ENCODE results near the gene RFX2.

Gene RFX2

DNA sequence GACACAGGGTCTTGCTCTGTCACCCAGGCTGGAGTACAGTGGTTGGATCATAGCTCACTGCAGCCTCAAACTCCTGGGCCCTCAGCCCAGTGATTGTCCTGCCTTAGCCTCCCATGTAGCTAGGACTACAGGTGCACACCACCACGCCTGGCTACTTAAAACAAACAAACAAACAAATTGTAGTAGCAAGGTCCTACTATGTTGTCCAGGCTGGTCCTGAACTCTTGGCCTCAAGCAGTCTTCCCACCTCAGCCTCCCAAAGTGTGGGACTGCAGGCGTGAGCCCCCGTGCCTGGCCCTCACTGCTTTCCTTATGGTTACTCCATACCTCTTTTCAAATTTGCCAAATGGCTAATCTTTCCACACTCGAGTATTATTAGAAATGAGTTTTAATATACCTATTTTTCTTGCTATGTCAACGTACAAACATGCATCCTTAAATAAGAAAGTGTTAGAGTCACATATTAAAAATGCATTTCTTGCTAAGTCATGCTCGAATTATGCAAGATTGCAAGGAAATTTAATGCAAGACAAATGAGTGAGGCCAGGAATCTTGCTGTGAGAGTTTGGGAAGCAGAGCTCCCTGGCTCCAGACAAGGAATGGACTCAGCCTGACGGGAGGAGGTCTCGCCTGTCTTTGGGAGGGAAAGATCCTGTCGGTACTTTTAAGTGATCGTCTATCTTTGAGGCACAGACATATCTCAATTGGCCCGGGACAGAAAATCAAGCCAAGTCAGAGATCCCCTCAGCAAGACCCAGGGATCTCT is 39.4 kb downstream of the RFX2 start:
- Histone ChIP-seq H3K36me3 (replicated peaks) (no peaks in the 10 kb centered on the region), H3K27ac (peak overlapping the region; percentile 15), H3K27me3 (replicated peaks) (no peaks in the 10 kb centered on the region), H3K4me3 (ENCODE audit: low read depth, low read length) (no peak overlapping the region)
- TF ChIP-seq, protein P1, sequence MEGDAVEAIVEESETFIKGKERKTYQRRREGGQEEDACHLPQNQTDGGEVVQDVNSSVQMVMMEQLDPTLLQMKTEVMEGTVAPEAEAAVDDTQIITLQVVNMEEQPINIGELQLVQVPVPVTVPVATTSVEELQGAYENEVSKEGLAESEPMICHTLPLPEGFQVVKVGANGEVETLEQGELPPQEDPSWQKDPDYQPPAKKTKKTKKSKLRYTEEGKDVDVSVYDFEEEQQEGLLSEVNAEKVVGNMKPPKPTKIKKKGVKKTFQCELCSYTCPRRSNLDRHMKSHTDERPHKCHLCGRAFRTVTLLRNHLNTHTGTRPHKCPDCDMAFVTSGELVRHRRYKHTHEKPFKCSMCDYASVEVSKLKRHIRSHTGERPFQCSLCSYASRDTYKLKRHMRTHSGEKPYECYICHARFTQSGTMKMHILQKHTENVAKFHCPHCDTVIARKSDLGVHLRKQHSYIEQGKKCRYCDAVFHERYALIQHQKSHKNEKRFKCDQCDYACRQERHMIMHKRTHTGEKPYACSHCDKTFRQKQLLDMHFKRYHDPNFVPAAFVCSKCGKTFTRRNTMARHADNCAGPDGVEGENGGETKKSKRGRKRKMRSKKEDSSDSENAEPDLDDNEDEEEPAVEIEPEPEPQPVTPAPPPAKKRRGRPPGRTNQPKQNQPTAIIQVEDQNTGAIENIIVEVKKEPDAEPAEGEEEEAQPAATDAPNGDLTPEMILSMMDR (IDR thresholded peaks at IDR 0.05; ENCODE audit: low read depth, low read length, missing control alignments), result no peak
- DNase-seq, result no peak
- in situ Hi-C loops (cut with HindIII; ENCODE audit: low pct_ligation_motif_present, low sequenced_read_pairs), result no loop called here

GRCh38 chr19:6070207-6070681 is 40.1 kb downstream of the RFX2 start:
- H3K27ac ChIP-seq, result no peak overlapping the region

DNA sequence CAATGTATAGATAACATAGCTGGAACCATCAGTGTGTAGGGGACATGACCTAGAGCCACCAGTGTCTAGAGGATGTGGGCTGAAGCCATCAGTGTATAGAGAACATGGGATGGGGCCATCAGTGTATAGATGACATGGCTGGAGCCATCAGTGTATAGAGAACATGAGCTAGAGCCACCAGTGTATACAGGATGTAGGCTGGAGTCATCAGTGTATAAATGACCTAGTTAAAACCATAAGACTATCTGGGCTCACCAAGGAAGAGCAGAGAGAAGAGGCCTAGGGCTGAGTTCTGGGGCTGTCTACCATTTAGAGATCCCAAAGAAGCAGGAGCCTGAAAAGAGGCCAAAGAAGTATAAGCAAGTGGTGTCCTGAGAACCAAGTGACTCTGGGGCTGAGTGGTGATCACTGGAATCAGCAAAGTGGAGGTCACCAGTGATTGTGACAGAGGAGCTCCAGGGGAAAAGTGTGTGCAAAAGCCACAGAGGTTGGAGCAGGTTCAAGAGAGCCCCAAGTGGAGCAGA is 41.0 kb downstream of the RFX2 start:
- Histone ChIP-seq H3K4me3 (ENCODE audit: low read depth, low read length) (no peak overlapping the region), H3K27ac (no peak overlapping the region), H3K36me3 (replicated peaks) (no peaks in the 10 kb centered on the region), H3K27me3 (replicated peaks) (no peaks in the 10 kb centered on the region)
- TF ChIP-seq, protein P1 (IDR thresholded peaks at IDR 0.05; ENCODE audit: low read depth, low read length, missing control alignments), result no peak
- DNase-seq, result no peak
- in situ Hi-C loops (cut with HindIII; ENCODE audit: low pct_ligation_motif_present, low sequenced_read_pairs), result no loop called here

More at GRCh38 chr19:6070207-6070681, 40.1 kb downstream of the RFX2 start:
- no peak overlapping the region for H3K4me3 ChIP-seq (ENCODE audit: low read depth, low read length)
- H3K36me3 ChIP-seq (replicated peaks), result no peaks in the 10 kb centered on the region
- TF ChIP-seq, protein P1 (IDR thresholded peaks at IDR 0.05; ENCODE audit: low read depth, low read length, missing control alignments), result no peak
- no peak for DNase-seq
- H3K27me3 ChIP-seq (replicated peaks), result no peaks in the 10 kb centered on the region
- in situ Hi-C loops (cut with HindIII; ENCODE audit: low pct_ligation_motif_present, low sequenced_read_pairs), result no loop called here

DNA sequence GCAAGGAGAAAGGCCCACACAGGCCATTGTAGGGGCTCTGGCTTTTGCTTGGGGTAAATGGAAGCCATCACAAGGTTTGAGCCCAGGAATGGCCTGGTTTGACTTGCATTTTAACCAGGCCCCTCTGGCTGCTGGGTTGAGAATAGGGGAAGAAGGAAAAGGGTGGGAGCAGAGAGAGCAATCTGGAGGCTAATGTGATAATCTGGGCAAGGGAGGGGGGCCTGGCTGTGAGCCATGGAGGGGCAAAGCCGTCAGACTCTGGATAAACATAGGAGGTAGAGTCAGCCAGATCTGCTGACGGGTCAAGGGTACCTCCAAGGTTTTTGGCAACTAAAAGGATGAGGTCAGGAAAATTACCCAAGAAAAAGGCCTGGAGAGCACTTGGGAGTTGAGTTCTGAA is 41.6 kb downstream of the RFX2 start:
- H3K36me3 ChIP-seq (replicated peaks), result no peaks in the 10 kb centered on the region
- no peak overlapping the region for H3K27ac ChIP-seq
- no peak overlapping the region for H3K4me3 ChIP-seq (ENCODE audit: low read depth, low read length)
- H3K27me3 ChIP-seq (replicated peaks), result no peaks in the 10 kb centered on the region
- in situ Hi-C loops (cut with HindIII; ENCODE audit: low pct_ligation_motif_present, low sequenced_read_pairs), result no loop called here
- TF ChIP-seq, protein P1 (IDR thresholded peaks at IDR 0.05; ENCODE audit: low read depth, low read length, missing control alignments), result no peak
- no peak for DNase-seq

- Histone ChIP-seq H3K36me3 (replicated peaks) (no peaks in the 10 kb centered on the region), H3K27me3 (replicated peaks) (no peaks in the 10 kb centered on the region), H3K4me3 (ENCODE audit: low read depth, low read length) (no peak overlapping the region), H3K27ac (no peak overlapping the region)
- no peak for DNase-seq
- in situ Hi-C loops (cut with HindIII; ENCODE audit: low pct_ligation_motif_present, low sequenced_read_pairs), result no loop called here
- TF ChIP-seq, protein P1 (IDR thresholded peaks at IDR 0.05; ENCODE audit: low read depth, low read length, missing control alignments), result no peak
Observed at GRCh38 chr19:6067975-6068374, 42.3 kb downstream of the RFX2 start.
